Type B pancreatic cell (in vitro differentiated cells): ENCODE results near the gene SEMA3D. TPM values are rescaled to one million over a fixed set of nuclear protein-coding genes. Genes with fewer than 3 reads are reported as not detected.

ENCODE experiments used
- DNase-seq: peaks from one replicate; pipeline ENCODE4 v3.0.0; 2021; ENCODE audit warnings: mixed read lengths; ENCODE audit not compliant: unreplicated experiment; ENCODE audit errors: extremely low spot score
- H3K27ac Mint-ChIP-seq: 2 replicates; pipeline ENCODE4 v1.8.0; 2021; ENCODE audit warnings: mild to moderate bottlenecking, mixed read lengths
- H3K27me3 Mint-ChIP-seq: 2 replicates; pipeline ENCODE4 v1.8.0; 2021; ENCODE audit warnings: mixed read lengths
- H3K36me3 Mint-ChIP-seq: 2 replicates; pipeline ENCODE4 v1.8.0; 2021; ENCODE audit warnings: mixed read lengths
- H3K4me1 Mint-ChIP-seq: one replicate; pipeline ENCODE4 v1.8.0; 2021; ENCODE audit warnings: mixed read lengths; ENCODE audit not compliant: unreplicated experiment
- H3K4me3 Mint-ChIP-seq: 2 replicates; pipeline ENCODE4 v1.8.0; 2021; ENCODE audit warnings: mild to moderate bottlenecking, mixed read lengths
- H3K9me3 Mint-ChIP-seq: 2 replicates; pipeline ENCODE4 v1.8.0; 2021; ENCODE audit warnings: mixed read lengths
- CTCF ChIP-seq: fragments of 200-600 bp; sonication (generic); conservative IDR thresholded peaks from 2 replicates; pipeline ENCODE4 v1.5.0; 2021; ENCODE audit warnings: antibody characterized with exemption, mild to moderate bottlenecking
- total RNA-seq: library from RNA; stranded (reverse); gene quantifications from 2 replicates; pipeline ENCODE4 v1.2.1, GENCODE V29; 2021; ENCODE audit warnings: low replicate concordance

SEMA3D gene
- total RNA-seq, 1 donor from 2014 or later: 52.9 TPM

DNA sequence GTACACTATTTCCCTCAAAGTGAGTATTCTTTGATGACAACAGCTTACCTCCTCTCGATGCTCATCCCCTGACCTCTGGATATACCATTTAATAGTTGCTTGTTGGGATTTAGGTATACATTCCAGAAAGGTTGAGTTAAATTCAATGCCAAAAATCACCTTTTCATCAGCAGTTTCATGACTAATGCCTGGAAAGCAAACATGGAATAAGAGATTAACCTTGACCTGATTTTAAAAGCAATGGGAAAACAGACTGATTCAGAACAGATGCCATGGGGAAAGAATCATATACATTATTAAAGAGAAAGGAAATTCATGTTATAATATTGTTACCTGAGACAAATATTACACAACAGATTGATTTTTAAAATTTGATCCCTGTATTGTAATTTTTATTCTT lies 180.1 kb downstream of the SEMA3D start:
- H3K27ac Mint-ChIP-seq: no peak overlapping the region
- peaks cover 8% of the 10 kb centered on the region for H3K27me3 Mint-ChIP-seq
- H3K36me3 Mint-ChIP-seq: peaks cover 25% of the 10 kb centered on the region
- H3K4me3 Mint-ChIP-seq: no peak overlapping the region
- no peak for DNase-seq
- peaks cover 24% of the 10 kb centered on the region for H3K4me1 Mint-ChIP-seq
- TF ChIP-seq CTCF: no peak
- no peaks in the 10 kb centered on the region for H3K9me3 Mint-ChIP-seq

GRCh38 chr7:85004402-85004801 lies 182.5 kb downstream of the SEMA3D start:
- Mint-ChIP-seq H3K9me3 (no peaks in the 10 kb centered on the region), H3K4me3 (no peak overlapping the region), H3K27ac (no peak overlapping the region), H3K4me1 (peaks cover 27% of the 10 kb centered on the region), H3K36me3 (peaks cover 14% of the 10 kb centered on the region), H3K27me3 (no peaks in the 10 kb centered on the region)
- DNase-seq: no peak
- no peak for TF ChIP-seq CTCF

DNA sequence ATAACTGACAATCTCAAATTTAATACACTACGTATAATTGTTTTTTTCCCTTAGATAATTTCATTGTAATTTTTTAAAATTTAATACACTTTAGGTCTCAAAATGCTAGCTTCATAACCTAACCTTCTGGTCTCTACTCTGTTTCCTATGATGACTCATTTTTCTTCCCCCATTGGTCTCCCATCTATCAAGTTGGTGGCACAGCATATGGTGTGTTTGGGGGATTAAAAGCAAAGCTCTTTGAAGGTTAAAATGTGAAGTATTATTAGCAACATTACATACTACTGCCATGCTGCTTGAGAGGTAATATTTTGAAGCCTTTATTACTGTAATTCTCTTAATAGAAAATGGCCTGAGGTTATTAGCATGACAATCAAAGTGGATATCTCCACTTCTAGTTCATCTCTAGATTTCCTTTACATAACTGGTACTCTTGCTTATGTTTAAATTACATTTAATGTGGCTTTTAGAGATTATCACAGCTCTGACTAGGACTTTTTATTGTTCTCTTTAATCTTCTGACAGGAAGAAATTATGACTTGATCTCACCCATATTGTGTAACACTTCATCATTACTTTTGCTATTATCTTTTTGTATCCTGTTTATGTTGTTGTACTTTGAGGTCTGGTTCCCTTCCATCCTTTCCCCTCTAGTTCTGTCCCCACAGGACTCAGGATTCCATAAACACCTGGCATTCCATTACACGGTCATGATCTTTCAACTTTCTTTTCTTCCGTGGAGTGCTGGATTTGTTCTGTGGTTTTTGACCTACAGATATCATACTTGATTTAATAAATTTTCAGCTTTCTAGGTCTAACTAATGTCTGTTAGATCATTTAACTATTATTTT lies 185.1 kb downstream of the SEMA3D start:
- TF ChIP-seq CTCF: no peak
- no peak overlapping the region for H3K27ac Mint-ChIP-seq
- H3K9me3 Mint-ChIP-seq: no peaks in the 10 kb centered on the region
- H3K27me3 Mint-ChIP-seq: no peaks in the 10 kb centered on the region
- H3K4me3 Mint-ChIP-seq: no peak overlapping the region
- no peak for DNase-seq
- peaks cover 33% of the 10 kb centered on the region for H3K4me1 Mint-ChIP-seq
- peaks cover 13% of the 10 kb centered on the region for H3K36me3 Mint-ChIP-seq

DNA sequence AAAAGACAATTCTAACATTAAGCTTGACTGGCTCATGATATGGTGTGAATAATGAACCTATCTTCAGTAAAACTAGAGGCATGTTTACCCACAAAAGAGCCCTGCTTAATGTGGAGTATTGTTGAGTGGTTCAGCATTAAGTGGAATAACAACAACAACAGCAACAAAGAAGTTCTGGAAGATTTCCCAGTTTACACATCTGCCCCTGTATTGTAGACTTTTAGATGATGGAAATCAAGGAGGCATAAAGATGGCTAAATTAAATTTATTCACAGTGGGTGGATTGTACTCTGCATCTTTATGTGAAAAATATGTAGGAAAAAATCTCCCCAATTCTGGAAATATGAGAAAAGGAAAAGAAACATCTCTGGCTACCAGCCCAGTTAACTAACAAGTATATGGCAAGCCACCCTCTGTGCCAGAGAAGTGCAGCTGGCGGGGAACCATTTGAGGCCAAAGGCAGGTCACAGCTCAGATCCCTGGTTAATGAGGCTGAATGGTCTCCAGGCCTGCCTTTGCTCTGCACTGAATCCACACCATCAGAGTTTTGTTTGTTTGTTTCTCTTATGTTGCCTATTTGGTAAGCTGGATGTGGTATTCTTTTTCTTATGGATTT lies 186.0 kb downstream of the SEMA3D start:
- Mint-ChIP-seq H3K27me3 (no peaks in the 10 kb centered on the region), H3K36me3 (peaks cover 12% of the 10 kb centered on the region), H3K4me1 (peaks cover 31% of the 10 kb centered on the region), H3K4me3 (no peak overlapping the region), H3K27ac (peak overlapping the region; percentile 39), H3K9me3 (no peaks in the 10 kb centered on the region)
- TF ChIP-seq CTCF: no peak
- no peak for DNase-seq

GRCh38 chr7:84999450-84999849 lies 187.4 kb downstream of the SEMA3D start:
- Mint-ChIP-seq H3K36me3 (peaks cover 12% of the 10 kb centered on the region), H3K27ac (no peak overlapping the region), H3K27me3 (no peaks in the 10 kb centered on the region), H3K9me3 (peaks cover 2% of the 10 kb centered on the region), H3K4me1 (peaks cover 31% of the 10 kb centered on the region), H3K4me3 (no peak overlapping the region)
- no peak for TF ChIP-seq CTCF
- DNase-seq: no peak
